PC-9 (cell line): Measurements from ENCODE around the gene HBB.
A peak's percentile ranks its signal among the peaks of the same experiment; 100 is the strongest.

ENCODE experiments used
- EZH2 ChIP-seq: fragments of 200-600 bp; sonication (generic); IDR thresholded peaks from 2 replicates; pipeline ENCODE4 v1.8.0; 2017; ENCODE audit warnings: antibody characterized with exemption, low read depth
- TF ChIP-seq, protein P1 (sequence below): fragments of 200-600 bp; sonication (generic); conservative IDR thresholded peaks from 2 replicates; pipeline ENCODE4 v1.6.1; 2017; ENCODE audit warnings: mixed run types, antibody characterized with exemption, mild to moderate bottlenecking, moderate library complexity

GRCh38 chr11:5204787-5205186 lies 22.1 kb downstream of the HBB start:
- TF ChIP-seq, protein P1, sequence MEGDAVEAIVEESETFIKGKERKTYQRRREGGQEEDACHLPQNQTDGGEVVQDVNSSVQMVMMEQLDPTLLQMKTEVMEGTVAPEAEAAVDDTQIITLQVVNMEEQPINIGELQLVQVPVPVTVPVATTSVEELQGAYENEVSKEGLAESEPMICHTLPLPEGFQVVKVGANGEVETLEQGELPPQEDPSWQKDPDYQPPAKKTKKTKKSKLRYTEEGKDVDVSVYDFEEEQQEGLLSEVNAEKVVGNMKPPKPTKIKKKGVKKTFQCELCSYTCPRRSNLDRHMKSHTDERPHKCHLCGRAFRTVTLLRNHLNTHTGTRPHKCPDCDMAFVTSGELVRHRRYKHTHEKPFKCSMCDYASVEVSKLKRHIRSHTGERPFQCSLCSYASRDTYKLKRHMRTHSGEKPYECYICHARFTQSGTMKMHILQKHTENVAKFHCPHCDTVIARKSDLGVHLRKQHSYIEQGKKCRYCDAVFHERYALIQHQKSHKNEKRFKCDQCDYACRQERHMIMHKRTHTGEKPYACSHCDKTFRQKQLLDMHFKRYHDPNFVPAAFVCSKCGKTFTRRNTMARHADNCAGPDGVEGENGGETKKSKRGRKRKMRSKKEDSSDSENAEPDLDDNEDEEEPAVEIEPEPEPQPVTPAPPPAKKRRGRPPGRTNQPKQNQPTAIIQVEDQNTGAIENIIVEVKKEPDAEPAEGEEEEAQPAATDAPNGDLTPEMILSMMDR: peak; percentile 66
- no peak for TF ChIP-seq EZH2
